Measurements from ENCODE around the gene LCNL1.

The LCNL1 gene

DNA sequence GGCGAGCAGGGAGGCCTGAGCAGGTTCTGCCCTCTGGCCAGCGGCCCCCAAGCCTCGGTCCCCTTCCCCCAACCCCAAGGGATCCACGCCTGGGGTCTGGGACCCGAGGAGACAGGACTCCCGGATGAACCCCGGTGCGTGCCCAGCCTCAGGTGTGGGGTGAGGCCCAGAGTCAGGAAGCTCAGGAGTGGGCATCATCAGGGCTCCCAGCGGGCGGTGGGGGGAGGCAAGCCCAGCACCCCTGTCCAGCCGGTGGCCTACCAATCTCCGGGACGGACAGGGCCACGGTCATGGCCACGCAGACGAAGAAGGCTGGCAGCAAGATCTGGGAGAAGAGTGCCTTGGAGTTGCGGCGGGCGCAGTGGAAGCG, 30.8 kb downstream of the LCNL1 start:
- no peak for DNase-seq

DNA sequence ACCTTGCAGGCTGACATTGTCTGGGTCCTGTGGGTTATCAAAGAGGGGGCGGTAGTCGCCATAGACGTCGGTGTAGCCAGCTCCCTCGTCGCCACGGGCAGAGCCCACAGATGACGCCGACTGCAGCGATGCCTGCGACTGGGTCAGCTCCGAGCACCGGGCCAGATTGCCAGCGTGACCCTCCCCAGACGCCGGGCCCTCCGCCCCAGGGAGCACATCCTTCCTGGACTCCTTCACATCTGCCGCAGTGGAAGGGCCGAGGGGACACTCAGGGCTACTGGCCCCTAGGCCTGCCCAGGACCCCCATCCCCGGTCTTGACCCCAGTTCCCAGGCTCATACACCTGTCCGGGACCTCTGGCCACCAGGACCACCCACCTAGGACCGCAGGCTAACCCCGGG, 31.4 kb downstream of the LCNL1 start:
- DNase-seq, result no peak

DNA sequence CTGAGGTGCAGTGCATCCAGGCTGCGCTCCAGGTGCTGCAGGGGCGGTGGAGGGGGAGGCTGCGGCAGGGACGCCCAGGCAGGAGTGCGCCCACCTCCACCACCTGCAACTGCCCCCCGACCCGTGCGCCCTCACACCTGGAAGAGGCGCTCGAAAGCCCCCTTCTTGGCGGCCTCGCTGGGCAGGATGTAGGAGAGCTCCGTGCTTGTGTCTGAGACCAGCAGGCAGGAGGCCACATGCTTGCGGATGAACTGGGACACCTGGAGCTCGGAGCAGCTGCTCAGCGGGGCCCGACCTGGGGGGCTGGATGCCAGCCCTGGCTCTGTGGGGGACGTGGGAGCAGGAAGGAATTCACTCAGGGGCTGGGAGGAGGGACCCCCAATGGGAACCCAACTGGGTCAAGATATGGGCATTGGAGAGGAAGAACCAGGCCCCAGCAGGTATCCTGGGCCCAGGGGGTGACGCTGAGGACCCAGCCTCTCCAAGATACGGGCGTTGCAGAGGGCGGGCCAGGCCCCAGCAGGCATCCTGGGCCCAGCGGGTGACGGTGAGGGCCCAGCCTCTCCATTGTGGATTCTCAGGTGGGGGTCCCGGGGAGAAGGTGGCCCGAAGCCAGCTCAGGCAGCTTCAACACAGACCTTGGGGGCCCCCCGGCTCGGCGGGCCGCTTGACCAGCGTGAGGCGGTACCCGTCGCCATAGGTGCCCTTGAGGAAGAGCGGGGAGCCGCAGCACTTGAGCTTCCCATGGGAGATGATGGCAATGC, 32.2 kb downstream of the LCNL1 start:
- DNase-seq, result no peak

DNA sequence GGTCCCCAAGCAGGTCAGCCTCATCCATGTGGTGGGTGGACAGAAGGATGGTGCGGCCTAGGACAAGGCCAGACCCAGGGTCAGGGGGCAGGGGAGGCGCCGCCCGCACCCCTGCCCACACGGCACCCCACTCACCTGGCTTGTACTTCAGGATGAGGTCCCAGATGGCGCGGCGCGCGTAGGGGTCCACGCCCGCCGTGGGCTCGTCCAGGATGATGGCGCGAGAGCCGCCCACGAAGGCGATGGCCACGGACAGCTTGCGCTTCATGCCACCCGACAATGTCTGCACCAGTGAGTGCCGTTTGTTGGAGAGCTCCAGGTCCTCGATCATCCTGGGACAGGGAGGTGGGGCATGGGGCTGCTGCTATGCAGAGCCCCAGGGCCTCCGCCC, 32.7 kb downstream of the LCNL1 start:
- no peak for DNase-seq

DNA sequence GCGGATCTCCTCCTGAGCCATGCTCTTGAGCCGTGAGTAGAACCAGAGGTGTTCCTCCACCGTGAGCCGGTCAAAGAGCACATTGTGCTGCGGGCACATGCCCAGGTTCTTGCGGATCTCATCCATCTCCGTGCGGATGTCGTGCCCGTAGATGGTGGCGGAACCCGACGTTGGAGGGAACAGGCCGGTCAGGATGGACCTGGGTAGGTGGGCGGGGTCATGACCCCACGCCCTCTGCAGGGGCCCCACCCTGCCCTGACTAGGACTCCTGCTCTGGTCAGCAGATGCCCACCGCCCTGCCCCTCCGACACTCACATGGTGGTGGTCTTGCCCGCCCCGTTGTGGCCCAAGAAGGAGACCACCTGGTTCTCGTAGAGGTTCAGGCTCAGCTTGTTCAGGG, 33.2 kb downstream of the LCNL1 start:
- DNase-seq, result no peak

DNA sequence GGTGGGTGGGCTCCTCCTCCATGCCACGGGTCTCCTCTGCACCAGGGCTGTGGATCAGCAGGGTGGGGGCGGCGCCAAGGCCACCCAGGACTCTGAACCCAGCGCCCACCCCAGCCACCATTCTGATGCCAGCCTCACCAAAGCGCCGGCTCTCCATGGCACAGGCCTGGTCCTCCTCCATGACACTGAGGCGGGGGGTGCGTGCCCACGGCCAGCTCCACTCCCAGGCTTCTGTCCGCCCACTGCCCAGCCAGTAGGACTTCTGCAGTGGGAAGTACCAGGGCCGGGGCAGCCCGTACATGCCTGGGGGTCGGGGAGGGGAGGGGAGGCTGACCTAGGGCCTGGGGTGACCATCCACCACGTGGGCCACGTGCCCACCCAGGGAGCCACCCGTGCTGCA, 33.6 kb downstream of the LCNL1 start:
- DNase-seq, result no peak

DNA sequence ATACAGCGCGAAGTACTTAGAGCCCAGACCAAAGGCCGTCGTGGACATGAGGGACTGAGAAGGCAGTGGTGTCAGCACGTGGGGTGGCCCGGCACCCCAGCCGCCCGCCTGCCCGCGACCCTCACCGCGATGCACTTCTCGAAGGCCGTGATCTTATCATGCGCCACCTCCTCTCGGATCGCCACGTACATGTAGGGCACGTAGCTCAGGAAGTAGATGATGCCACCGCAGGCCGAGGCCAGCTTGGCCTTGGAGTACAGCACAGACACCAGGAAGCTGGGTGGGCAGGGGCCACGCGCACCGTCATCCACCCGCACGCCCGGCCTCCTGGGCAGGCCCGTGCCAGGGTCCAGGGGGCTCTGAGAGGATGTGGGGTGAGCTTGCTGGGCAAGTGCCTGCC, 34.3 kb downstream of the LCNL1 start:
- DNase-seq, result no peak

DNA sequence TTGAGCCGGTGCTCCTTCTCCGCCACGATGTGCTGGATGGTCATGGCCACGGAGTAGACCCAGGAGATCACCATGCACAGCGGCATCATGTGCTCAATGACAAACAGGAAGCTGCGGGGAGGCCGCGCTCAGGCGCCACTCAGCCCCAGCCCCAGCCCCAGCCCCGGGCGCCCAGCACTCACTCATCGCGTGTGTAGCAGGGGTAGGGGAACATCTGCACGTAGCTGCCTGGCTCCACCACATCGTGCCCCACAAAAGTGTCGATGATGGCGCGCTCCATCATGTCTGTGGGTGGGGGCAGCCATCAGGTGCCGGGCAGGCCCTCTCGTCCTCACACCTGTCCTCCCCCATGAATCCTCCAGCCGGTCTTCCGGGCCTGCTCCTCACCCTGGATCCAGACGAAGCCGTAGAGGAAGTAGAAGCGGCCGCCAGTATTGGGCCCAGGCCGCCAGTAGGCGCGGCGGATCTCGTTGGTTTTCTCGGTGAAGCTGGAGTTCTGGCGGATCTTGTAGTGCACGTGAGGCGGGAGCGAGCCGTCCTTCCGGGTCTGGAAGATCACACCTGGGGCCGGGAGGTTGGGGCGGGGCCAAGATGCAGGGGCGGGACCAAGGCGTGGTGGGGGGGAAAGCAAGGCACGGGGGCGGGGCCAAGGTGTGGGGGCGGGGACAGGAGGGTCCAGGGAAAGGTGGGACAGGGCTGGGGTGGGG, 35.2 kb downstream of the LCNL1 start:
- DNase-seq, result no peak

DNA sequence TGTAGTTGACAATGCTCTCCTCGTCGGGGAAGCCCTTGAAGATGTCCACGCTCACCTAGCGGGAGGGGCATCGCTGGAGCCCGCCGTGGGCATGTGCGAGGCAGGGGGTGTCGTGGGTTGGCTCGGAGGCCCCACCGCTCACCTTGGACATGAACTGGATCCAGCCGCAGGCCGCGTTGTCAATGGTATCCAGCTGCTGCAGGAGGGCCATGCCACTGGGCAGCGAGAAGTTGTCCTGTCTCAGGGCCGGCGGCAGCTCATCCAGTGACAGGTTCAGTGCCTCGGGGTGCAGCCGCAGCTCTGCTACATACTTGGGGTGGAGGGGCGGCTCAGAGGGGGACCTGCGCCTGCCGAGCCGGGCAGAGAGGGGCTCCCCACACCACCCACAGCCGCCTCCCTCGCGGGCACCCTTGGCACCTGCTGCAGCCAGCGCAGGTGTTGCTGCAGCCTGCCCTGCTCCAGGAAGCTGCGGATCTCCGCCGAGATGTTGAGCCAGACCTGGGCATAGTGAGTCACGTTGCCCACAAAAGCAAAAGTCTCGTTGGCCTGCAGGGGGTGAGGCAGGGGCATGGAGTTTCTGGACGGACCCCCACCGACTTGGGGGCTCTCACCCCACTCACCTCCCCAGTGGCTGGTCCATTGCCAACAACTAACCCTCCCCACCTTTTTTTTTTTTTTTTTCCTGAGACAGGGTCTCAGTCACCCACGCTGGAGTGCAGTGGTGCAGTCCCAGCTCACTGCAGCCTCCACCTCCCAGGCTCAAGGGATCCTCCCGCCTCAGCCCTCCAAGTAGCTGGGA, 36.2 kb downstream of the LCNL1 start:
- no peak for DNase-seq

DNA sequence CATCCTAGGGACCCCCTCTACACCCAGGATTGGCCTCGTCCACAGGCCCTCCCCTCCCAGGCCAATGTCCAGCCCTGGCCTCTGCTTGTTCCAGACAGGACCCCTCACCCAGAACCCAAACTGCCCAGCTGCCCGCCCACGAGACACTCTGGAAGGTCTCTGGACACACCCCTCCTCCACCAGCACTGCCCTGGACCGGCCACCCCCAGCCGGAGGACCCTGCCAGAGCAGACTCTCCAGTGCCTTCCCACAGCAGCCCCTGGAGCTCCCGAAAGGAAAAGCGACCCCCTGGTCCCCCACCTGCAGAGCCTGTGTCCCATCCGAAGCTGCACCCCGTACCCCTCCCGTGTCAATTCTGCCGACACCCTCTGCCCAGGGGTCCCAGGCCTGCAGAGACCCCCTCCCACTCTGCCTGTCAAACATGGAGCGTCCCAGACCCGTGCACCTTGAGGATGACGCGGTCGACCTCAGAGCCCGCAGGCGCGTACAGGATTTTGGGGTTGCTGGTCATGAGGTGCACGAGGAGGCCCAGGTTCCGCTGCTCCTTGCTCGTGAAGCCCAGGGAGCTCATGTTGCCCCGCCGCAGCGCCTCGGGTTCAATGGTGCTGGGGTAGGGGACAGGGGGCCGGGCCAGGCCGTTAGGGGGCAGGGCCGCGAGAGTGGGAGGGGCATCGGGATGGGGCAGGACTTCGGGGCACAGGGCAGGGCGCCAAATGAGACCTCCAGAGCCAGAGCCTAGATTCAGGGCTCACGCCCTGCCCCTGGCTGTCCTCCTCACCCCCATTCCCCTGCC, 37.3 kb downstream of the LCNL1 start:
- no peak for DNase-seq

DNA sequence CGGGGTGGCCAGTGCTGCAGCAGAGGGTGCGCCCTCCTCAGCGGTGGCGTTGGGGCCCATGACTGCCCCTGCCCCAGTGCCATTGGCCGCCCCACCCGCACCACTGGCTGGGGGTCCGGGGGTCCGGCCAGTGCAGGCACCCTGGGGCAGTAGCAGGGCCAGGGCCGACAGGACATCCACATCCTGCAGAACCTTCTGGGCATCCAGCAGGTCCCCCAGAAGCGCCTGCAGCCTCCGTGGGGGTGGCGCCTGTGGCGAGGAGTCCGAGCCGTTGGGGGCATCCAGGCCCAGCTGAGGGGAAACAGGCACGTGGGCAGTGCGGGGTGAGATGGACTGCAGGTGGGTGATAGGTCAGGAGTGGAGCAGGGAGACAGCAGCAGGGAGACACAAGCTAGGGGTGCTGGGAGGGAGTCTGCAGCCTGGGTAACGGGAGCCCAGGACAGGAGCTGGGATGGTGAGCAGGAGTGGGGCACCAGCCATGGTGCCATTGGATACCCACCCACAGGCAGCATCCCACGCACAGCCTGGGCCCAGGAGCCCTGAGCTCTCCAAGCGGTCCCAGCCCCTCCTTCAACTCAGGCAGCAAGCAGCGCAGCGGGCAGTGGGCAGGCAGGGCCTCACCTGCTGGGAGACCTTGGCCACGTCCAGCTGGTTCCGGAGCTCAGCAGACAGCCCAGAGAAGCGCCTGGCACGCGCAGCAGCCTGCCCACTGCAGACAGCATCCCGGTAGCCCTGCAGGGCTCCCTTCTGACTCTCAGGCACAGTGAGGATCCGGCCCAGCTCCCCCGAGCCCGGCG, 38.2 kb downstream of the LCNL1 start:
- DNase-seq, result no peak

DNA sequence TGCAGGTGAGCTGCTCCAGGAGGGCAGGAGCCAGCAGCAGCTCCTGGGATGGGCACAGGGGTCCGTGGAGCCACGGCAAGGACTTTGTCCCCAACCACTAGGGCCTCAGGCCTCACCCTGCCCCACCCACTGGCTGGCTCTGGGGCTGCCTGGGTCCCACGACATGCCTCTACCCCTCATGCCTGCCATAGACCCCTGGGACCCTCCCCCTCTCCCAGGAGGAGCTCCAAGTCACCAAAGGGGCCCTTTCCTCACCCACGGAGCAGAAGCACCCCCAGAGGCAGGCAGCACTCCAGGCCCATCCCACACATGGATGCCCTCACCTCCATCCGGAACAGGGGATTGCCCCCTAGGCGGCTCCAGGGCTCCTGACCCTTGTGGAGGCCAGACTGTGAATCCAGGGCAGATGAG, 38.8 kb downstream of the LCNL1 start:
- no peak for DNase-seq

DNA sequence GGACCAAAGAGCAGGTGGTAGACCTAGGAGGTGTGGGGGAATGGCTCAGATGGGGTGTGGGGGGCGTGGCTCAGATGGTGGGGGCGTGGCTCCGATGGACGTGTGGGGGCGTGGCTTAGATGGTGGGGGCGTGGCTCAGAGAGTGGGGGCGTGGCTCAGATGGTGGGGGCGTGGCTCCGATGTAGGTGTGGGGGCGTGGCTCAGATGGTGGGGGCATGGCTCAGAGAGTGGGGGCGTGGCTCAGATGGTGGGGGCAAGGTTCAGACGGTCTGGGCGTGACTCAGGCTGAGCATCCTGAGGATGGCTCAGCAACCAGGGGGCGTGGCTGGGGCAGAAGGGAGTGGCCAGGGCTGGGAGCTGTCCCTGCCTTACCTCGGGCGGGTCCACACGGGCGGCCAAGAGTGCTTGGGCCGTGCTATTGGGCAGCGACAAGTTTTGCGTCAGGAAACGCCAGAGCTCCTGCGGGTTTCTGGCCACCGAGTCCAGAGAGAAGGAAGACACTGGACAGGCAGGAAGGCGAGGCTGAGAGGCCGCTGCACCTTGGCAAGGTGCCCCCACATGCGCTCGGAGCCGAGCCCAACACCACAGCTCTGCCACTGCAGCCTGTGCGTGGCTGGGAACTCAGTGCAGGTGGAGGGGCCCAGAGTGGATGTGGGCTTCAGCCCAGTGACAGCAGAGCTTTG, 39.3 kb downstream of the LCNL1 start:
- DNase-seq, result peak; percentile 74

DNA sequence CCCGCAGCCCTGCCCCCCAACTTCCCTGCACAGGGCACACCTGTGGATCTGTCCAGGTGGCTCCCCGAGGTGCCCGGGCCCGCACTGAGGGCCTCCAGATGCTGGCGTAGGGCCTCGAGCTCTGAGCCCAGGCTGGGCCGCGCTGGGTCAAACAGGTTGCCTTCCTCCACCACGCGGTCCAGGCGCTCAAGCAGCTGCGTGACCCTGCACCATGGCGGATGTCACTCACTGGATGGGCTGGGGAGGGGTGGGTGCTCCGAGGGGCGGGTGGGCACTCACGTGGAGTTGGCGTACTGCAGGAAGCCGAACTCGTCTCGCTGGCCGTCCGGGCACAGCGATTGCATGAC, 39.8 kb downstream of the LCNL1 start:
- no peak for DNase-seq

DNA sequence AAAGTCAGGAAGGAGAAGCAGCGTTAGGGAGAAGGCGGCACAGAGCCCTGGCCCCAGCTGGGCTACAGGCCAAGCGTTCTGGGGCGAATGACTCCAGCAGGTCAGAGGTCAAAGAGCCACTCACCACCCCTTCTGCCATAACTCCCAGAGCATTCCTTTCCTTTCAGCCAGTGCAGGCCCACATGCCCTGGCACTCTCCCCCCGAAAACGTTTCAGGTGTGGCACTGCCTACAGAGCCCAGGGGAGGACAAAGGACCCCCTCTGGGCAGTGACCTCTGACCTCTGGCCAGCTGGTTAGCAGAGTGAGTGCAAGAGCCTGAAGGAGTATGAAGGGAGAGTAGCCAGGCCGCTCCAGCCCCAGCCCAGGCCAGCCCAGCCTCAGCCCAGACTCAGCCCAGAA, 40.4 kb downstream of the LCNL1 start:
- DNase-seq, result no peak

DNA sequence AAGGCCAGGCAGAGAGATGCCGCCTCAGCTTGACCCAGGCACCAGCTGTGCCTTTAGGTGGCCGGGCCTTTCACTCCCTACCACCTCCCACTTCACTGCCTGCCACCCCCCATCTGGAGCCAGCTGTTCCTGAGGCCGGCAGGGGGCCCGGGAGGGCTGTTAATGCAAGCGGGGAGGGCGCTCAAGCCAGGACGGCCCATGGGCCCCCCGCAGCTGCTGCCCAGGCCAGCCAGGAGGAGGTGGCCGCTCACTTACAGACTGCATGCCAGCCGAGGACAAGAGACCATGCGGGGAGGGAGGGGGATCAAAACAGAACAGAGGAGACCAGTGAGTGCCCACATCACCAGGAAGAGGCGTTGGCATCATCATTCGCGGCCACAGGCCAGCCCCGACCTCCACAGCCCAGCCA, 40.8 kb downstream of the LCNL1 start:
- DNase-seq, result no peak

DNA sequence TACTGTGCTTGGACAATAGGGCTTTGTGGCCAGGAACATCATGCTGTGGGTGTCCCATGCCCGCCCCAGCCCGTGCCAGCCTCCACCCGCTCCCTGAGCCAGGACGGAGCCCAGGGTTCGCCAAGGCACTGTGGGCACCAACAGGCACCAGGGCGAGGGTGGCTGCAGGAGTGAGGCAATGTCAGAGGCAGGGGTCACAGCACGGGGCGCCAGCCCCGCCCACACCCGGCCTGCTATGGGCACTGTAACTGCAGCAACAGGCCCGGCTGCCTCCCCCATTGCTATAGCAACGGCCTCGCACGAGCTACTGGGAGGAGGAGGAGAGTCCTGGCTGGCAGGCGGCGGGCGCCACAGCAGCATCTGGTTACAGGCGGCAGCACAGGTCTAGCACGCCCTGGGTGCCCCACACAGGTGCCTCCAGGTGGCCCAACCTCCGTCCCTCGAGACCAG, 42.7 kb downstream of the LCNL1 start:
- DNase-seq, result peak; percentile 32

DNA sequence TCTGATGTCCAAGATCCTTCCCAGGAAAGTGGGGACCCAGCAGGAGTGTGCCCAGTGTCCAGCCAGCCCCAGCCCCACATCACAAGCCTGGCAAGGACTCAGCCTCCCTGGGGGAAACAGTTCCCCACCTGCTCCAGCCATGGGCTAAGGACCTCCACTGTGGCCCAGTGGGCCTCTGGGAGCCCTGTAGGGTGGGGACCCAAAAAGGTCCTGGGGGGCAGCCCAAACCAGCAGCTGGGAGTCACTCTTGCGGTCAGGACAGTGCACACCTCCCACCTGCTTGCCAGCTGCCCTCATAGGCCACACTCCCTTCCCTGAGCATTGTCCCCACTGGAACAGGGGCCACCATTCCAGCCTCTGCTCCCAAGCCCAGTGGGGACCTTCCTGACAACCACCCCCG, 43.6 kb downstream of the LCNL1 start:
- DNase-seq, result no peak

DNA sequence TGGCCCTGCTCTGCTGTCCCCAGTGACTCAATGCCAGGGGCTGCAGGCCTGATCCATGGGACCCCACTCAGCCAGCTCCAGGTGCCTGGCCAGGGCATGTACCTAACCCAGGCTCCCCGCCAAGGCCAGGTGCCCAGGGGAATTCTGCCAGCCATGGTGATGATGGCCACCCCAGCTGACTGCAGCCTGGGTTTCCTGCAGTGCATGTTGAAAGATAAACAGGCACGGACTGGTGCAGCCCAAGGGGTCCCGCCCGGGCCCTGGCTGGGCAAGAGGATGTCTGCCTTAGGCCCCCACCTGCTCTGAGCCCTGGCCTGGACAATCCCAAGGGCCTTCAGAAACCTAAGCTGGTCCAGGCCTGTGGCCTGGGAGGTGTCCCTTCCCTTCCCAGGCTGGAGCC, 44.0 kb downstream of the LCNL1 start:
- peak; percentile 28 for DNase-seq

DNA sequence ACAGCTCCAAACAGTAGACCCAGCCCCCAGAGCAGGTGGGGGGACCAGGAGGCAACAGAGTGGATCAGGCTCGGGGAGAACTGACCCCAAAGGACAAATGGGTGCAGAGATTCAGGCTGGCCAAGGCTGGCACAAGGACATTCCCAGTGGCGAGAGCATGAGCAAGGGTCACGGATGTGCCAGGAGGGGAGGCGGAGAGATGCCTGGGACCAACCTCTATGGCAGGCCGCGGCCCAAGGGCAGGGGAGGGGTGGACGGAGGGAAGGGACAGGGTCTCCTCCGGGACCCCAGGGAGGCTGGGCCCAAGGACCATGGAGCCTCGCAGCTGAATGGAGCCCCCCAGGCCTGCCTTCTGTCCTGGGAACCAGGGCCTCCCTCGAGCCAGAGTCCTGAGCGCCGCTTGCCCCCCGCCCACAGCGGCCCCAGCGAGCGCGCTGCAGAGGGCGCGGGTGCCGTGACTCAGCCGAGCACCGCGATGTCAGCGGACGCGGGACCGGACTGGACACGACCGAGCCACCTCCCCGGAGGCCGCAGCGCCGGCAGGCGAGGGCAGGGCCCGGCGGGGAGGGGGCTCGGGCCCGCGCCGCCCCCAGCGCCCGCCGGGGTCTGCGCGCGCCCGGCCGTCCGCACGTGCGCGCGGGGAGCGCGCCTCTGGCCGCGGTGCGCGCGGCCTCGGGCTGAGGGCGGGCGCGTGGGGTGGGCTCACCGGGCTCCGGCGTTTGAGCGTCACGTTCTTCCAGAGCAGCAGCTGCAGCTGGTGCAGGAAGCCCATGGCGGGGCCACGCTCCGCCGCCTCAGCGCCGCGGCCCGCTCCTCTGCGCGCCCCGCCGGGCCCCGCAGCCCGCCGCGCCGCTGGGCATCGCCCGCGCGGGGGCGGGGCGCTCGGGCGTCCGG, 44.8 kb downstream of the LCNL1 start, which contains the start of gene ABCA2:
ABCA2 (minus strand) TSS at position 869 of the 894 bp plus-strand sequence; CDS start at position 772, 97 bp downstream.
- DNase-seq, result peak; percentile 28

Measured in activated T-cell treated with anti-CD3 and anti-CD28 coated beads, Interleukin-2, amount 50 U/mL, for 1 hour (primary cell).